Fibroblast of the aortic adventitia (primary cell): ENCODE data around the gene ATG3. TPM values are rescaled to one million over a fixed set of nuclear protein-coding genes. Genes with fewer than 3 reads are reported as not detected.

Source experiments
- DNase-seq: peaks from one replicate; pipeline ENCODE4 v3.0.0-alpha.2; 2010; ENCODE audit warnings: low read depth
- H3K4me3 ChIP-seq: 2 replicates; pipeline ENCODE4 v1.5.1; 2011; ENCODE audit warnings: low read depth, mild to moderate bottlenecking, control low read depth, low read length, moderate library complexity
- total RNA-seq: library from RNA; depleted of rRNA; stranded (reverse); fragments of >200 nt; gene quantifications from 2 replicates; pipeline ENCODE4 v1.2.3, GENCODE V29; 2012; ENCODE audit warnings: low replicate concordance
- TF ChIP-seq, protein P1 (sequence below): IDR thresholded peaks from 2 replicates; pipeline ENCODE4 v1.5.1; 2011; ENCODE audit warnings: mild to moderate bottlenecking, low read length, control low read depth, inconsistent platforms; ENCODE audit not compliant: insufficient read depth

ATG3 gene
- total RNA-seq, 1 donor, result 90.4 TPM

DNA sequence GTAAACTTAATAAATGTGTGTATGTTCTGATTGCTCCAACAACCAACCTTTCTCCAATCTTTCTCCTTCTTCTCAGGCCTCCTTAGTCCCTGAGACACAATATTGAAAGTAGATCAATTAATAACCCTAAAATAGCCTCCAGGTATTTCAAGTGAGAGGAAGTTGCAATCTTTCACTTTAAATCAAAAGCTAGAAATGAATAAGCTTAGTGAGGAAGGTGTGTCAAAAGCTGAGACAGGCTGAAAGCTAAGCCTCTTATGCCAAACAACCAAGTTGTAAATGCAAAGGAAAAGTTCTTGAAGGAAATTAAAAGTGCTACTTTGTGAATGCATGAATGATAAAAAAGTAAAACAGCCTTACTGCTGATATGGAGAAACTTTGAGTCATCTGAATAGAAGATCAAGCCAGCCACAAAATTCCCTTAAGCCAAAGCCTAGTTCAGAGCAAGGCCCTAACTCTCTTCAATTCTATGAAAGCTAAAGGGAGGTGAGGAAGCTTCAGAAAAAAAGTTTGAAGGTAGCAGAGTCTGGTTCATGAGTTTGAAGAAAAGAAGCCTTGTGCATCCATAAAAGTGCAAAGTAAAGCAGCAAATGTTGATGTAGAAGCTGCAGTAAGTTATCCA, 40.6 kb upstream of the ATG3 start:
- TF ChIP-seq, protein P1, sequence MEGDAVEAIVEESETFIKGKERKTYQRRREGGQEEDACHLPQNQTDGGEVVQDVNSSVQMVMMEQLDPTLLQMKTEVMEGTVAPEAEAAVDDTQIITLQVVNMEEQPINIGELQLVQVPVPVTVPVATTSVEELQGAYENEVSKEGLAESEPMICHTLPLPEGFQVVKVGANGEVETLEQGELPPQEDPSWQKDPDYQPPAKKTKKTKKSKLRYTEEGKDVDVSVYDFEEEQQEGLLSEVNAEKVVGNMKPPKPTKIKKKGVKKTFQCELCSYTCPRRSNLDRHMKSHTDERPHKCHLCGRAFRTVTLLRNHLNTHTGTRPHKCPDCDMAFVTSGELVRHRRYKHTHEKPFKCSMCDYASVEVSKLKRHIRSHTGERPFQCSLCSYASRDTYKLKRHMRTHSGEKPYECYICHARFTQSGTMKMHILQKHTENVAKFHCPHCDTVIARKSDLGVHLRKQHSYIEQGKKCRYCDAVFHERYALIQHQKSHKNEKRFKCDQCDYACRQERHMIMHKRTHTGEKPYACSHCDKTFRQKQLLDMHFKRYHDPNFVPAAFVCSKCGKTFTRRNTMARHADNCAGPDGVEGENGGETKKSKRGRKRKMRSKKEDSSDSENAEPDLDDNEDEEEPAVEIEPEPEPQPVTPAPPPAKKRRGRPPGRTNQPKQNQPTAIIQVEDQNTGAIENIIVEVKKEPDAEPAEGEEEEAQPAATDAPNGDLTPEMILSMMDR, result no peak
- DNase-seq, result peak; percentile 27
- no peak overlapping the region for H3K4me3 ChIP-seq

DNA sequence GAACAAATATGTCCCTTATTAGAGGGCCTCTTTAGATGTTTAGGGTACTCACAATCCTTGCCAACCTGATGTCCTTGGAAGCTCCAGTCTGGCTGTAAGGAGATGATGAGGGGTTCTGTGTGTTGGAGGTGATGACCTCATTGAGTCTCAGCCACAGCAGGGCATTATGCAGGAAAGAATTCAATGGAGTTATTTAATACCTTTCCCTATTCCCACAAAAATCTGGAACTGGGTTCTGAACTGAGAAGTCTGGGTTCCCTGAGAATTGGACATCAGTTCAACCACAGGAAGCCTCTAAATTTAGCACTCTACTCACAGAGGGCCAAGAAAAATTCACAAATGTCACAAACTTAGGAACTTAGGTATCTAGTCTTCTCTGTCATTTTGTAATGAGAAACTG, 37.0 kb upstream of the ATG3 start:
- TF ChIP-seq, protein P1, result no peak
- peak; percentile 36 for DNase-seq
- H3K4me3 ChIP-seq, result no peak overlapping the region

DNA sequence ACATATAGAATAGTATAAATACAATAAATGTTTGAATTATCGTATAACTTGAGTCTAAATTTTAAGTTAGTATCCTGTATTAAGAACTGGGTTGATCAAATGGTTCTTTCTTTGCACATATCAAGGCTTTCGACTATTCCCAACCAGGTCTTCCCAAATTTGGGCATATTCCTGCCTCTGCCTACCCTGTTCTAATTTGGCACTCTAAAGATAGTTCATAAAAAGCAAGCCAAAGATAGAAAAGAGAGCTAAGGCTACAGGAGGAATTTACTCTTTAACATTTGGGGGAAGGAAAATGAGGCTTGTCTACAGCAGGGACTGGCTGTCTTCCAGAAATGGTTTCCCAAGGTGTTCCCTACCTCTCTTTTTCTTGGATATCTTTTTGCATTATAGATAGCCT, 36.2 kb upstream of the ATG3 start:
- no peak overlapping the region for H3K4me3 ChIP-seq
- TF ChIP-seq, protein P1, result no peak
- no peak for DNase-seq

DNA sequence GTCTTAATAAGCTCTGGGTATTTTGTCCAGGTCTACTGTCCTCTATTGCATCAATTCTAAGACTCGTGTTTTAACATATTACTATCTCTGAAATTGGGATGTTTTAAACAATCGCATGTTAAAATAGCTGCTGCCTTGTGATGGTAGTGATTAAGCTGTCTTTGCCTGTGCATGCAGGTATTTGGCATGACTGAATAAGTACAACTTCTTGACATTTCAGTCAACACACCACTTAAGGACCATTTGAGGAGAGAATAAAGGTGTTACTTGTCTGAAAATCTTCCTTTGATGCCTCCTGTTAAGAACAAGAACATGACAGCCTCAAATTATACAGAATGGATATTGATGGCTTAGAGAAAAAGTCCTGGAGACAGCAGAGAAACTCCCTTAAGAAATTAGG, 33.1 kb upstream of the ATG3 start:
- no peak overlapping the region for H3K4me3 ChIP-seq
- peak; percentile 60 for DNase-seq
- TF ChIP-seq, protein P1, result no peak

DNA sequence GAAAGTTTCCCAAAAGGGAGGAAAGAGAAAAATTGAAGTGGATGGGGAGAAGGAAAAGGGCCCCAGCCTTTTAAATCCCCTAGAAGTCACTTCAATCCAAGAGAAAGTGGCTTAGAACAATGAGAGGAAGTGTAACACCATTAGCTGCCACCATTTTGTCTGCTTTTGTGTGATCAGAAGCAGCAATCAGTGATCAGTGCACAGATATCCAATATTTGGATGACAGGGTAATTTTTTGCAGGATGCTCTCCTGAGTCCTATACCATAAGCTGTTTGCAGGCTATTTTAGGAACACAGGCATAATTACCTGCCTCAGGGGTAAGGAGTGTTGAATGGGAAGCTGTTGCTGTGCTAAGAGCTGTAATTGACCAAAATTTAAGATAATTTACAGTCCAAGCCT, 31.5 kb upstream of the ATG3 start:
- peak; percentile 58 for DNase-seq
- TF ChIP-seq, protein P1, result no peak
- H3K4me3 ChIP-seq, result no peak overlapping the region

DNA sequence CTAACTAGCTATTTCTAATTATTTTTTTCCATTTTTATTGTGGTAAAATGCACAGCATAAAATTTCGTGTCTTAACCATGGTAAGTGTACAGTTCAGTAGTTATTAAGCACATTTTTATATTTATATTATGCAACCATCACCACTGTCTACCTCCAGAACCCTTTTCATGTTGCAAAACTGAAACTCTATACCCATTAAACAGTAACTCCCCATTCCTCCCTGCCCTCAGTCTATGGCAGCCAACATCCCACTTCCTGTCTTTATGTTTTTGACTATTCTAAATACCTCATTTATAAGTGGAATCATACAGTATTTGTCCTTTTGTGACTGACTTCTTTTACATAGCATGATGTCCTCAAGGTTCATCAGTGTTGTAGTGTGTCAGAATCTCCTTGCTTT, 25.6 kb upstream of the ATG3 start:
- H3K4me3 ChIP-seq, result no peak overlapping the region
- TF ChIP-seq, protein P1, result no peak
- DNase-seq, result no peak

DNA sequence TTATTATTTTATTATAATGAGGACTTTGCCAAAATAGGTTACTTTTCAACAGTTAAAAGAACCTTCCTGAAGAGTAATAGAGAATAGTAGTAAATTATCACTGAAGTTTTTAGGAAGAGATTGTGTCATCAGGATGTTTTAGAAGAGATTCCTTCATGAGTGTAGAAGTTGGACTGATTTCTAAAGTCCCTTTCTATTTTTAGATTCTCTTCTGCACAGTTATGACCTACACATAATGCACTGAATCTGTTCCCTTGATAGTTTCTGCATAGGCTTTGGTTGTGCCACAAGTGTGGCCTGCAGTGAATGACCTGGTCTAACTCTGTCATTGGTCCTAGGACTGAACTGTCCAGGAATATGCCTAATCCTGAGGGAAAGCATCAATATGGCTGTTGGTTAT, 24.0 kb upstream of the ATG3 start:
- peak; percentile 22 for DNase-seq
- TF ChIP-seq, protein P1, result no peak
- no peak overlapping the region for H3K4me3 ChIP-seq
